8988T (cell line): ENCODE results near the gene TSPAN19.
"Not testable (repeated sequence)": the region's sequence is repeated elsewhere in the genome, so short reads cannot be mapped to it uniquely, and the experiment has no call there.

Experiments used
- DNase-seq: peaks from one replicate; pipeline ENCODE4 v3.0.0; 2011

The TSPAN19 gene

DNA sequence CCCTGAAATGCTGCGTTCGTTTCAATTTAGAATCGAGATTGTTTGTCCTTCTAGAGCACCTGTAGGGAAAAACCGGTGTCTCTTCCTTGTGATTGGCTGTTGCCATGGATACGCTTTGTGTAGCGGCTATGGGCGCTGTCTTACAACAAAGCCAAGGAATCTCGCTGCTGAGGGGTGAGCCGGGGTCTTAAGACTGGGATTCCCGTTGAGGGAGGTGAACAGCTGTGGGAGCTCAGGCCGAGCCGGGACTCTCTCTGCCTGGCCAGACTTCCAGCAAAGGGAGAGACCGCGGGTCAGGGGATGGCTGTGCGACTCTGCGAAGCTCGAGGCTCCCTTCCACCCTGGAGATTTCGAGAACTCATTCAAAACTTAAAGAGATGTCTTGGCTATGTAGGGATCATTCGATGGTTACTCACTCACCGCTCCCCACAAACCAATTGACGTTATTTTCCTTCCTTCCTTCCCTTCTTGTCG, at the start of gene TSPAN19, which contains the start of gene LRRIQ1:
TSS of gene TSPAN19 (minus strand) at position 44 of the 474 bp plus-strand sequence. CDS start 6,331 bp downstream, outside the sequence.
TSS of gene LRRIQ1 (plus strand) at position 118 of the 474 bp plus-strand sequence. CDS start 1,826 bp downstream, outside the sequence.
- DNase-seq: no peak

- no peak for DNase-seq
Observed at GRCh38 chr12:85085066-85085465, 49.0 kb upstream of the TSPAN19 start.

DNA sequence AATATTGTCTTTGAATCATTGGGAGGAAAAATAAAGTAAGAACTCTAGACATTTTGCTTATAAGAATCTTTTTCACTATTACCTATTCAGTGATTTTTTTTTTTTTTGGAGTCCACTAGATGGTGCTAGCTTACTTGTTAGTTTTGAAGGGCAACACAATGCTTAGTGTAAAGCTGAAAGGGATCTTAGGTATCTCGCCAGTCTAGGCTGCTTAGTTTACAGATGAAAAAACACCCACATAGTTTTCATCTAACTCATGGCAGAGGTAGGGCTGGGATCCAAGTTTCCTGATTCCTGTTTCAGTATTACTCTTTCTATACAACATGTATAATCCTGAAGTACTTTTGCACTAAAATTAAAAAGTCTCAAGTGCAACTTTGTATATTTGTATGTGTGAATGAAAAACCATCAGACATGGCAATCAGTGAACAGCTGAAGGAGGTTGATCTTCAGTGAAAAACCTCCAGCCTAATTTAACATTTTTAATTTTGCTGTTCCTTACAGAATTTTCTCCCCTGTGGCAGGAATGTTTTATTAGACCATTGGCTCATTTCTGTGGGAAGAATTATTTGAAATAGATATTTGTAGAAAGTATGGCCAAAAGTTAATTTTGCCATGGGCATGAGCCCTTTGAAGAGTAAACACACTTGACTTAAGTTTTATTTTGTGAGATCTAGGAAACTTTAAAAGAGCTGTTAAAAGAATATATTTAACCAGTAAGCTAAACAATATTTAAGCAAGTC, 40.8 kb upstream of the TSPAN19 start:
- peak; percentile 27 for DNase-seq

- DNase-seq: no peak
Observed at GRCh38 chr12:85072826-85073225, 36.7 kb upstream of the TSPAN19 start.

DNA sequence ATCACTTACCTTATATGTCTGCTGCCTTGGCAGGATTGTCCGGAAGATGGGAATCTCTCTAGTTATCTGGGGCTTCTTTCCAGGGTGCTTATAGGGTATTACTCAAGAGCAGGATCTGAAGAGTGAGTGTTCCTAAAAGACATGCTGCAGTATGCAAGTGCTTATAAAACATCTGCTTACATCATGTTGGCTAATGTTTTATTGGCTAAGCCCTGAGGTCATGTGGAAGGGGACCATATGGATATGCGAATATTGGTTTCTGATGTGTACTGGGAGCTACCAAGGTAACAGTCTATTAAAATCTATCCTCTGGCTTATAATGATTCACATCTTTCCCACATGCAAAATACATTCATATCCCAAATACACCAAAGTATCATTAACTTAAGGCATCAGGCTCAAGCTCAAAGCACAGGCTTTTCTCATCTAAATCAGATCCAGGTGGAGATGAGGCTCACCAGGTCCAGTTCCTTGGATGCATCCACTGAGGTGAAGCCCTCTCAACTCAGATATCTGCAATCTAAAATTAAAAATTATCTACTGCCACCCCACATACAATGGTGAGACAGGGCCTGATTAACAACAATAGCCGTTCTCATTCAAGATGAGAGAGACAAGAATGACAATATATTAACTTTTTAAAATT, 29.9 kb upstream of the TSPAN19 start:
- no peak for DNase-seq

GRCh38 chr12:85060916-85061315, 24.8 kb upstream of the TSPAN19 start:
- DNase-seq: no peak

- DNase-seq: no peak
Observed at GRCh38 chr12:85059594-85059993, 23.5 kb upstream of the TSPAN19 start.

GRCh38 chr12:85058339-85058738, 22.3 kb upstream of the TSPAN19 start:
- no peak for DNase-seq

DNA sequence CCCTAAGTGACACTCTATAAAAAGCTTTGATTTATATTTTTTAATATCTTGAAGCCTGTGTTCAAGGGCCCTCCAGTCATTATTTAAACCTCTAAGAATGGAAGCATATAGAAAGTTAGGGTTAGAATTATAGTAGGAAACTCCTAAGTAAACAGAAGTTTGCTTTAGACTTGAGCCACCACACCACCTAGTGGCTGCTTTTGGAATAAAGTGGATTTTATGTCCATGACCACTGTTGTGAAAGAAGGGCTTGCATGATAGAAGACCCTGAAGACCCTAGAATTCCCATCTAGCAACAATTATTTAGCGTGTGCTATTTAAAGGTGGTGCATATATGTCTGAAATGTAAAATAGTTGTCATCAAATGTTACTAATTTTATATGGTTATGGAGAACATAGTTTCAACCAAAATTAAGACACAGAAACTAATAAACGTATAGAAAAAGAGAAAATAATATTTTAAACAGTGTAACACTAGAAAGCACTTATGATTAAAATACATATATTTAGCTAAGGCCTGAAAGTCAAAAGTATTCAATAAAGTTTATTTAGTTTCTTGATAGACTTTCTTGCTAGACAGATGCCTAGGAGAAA, 21.4 kb upstream of the TSPAN19 start:
- no peak for DNase-seq

- DNase-seq: no peak
Observed at GRCh38 chr12:85043829-85044228, 7.8 kb upstream of the TSPAN19 start.

GRCh38 chr12:85041395-85041794, 5.3 kb upstream of the TSPAN19 start:
- DNase-seq: no peak

DNA sequence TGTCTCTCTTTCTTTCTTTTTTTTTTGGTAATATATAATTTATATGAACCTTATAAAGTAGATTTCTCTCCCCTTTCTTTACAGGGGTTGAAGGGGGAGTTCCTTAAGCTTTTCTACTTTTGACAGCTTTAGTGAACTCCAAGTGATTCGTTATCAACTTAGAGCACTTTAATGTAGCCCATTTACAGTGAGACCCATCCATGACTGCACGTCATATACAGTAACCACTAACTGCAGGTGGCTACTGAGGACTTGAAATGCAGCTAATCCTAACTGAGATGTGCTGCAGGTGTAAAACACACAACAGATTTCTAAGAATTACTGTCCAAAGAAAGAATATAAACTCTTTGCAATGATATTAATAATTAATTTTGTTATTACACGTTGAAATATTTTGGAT, 656 bp upstream of the TSPAN19 start:
- no peak for DNase-seq

DNA sequence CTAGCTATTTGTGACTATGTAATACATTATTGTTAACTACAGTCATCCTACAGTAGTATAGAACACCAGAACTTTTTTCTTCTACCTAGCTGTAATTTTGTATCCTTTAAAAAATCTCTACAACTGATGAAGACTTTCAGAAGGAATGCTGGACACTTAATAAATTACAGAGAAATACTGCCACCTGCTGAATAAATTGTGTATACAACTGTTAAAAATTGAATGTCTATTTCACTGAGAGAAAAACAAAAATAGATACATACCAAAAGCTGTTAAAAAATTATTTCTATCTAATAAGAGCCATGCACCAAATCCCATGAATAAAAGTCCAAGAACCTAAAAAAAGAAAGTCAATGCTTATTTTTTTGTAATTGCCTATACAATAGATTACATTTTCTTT, 6.6 kb downstream of the TSPAN19 start:
- DNase-seq: no peak

DNA sequence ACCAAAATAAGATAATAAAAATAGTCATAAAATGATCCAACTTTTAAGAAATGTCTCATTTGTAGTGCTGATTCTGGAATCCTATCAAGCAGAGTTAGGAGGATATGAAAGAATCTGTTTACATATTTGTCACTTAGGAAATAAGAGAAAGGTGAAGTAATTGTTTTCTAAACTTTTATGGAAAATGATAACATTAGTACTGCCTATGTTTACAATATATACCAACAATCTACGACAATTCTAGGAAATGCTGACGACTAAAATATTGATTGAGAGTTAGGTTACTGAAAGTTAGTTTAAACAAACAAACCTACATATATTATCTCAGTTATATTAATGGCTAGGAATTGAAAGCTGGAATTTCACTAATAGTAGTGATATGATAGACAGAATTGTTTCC, 18.0 kb downstream of the TSPAN19 start:
- no peak for DNase-seq

GRCh38 chr12:85017618-85018017, 18.5 kb downstream of the TSPAN19 start:
- no peak for DNase-seq

- DNase-seq: no peak
Observed at GRCh38 chr12:85017133-85017532, 18.9 kb downstream of the TSPAN19 start.

- DNase-seq: no peak
Observed at GRCh38 chr12:85016413-85016812, 19.7 kb downstream of the TSPAN19 start.

DNA sequence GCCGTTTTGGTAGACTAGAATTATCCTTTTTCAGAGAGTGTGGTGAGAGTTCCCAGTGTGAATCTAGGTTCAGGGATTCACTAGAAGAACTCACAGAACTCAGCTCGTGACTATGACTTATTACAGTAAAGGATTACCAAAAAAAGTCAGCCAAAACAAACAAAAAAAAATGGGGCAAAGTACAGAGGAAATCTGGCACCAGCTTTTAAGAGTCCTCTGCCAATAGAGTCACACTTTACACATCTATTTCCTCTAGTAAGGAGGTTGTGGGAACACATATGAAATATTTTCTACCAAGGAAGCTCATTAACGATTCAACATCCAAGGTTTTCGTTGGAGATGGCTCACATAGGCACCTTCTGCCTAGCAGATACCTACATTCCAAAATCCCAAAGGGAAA, 28.2 kb downstream of the TSPAN19 start:
- no peak for DNase-seq

- no peak for DNase-seq
Observed at GRCh38 chr12:85006206-85006605, 29.9 kb downstream of the TSPAN19 start.

GRCh38 chr12:85005615-85006014, 30.5 kb downstream of the TSPAN19 start:
- no peak for DNase-seq

DNA sequence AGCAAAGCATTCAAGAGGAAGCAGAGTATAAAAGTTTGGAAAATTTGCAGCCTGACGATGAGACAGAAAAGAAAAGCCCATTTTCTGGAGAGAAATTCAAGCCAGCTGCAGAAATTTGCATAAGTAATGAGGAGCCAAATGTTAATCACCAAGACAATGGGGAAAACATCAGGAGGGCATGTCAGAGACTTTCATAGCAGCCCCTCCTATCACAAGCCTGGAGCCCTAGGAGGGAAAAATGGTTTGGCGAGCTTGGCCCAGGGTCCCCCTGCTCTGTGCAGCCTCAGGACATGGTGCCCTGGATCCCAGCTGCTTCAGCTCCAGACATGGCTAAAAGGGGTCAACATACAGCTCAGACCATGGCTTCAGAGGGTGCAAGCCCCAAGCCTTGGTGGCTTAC, 31.0 kb downstream of the TSPAN19 start:
- DNase-seq: not testable (repeated sequence)

DNA sequence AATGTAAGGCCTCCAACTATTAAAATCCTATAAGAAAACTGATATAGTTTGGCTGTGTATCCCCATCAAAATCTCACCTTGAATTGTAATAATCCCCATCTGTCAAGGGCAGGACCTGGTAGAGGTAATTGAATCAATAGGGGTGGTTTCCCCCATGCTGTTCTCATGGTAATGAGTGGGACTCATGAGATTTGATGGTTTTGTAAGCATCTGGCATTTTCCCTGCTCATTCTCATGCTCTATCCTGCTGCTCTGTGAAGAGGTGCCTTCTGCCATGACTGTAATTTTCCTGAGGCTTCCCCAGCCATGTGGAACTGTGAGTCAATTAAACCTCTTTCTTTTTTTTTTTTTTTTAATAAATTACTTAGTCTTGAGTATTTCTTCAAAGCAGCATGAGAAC, 31.9 kb downstream of the TSPAN19 start:
- no peak for DNase-seq

DNA sequence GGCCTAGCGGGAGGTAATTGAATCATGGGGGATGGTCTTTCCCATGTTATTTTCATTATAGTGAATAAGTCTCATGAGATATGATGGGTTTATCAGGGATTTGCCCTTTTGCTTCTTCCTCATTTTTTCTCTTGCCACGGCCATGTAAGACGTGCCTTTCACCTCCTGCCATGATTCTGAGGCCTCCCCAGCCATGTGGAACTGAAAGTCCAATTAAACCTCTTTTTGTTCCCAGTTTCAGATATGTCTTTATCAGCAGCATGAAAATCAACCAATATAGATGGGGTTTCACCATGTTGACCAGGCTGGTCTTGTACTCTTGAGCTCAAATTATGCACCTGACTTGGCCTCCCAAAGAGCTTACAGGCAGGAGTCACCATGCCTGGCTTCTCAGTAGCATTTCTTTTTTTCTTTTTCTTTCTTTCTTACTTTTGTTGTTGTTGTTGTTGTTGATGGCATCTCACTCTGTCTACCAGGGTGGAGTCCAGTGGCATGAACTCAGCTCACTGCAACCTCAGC, 33.2 kb downstream of the TSPAN19 start:
- DNase-seq: no peak

GRCh38 chr12:85000729-85001128, 35.3 kb downstream of the TSPAN19 start:
- DNase-seq: no peak
